Upper lobe of right lung (tissue), 1 donor: Measurements from ENCODE around the gene GLOD4. TPM values are rescaled to one million over a fixed set of nuclear protein-coding genes. Genes with fewer than 3 reads are reported as not detected.
"Not testable (repeated sequence)": the region's sequence is repeated elsewhere in the genome, so short reads cannot be mapped to it uniquely, and the experiment has no call there.

Experiments used
- ATAC-seq: fragments of 200-7000 bp; cut with Tn5 transposase; one replicate; pipeline ENCODE4 v1.9.1; 2020; ENCODE audit warnings: mild to moderate bottlenecking, moderate library complexity
- DNase-seq: peaks from one replicate; pipeline ENCODE4 v3.0.0-alpha.2; 2020
- H3K27ac ChIP-seq: fragments of 200-600 bp; one replicate; pipeline ENCODE4 v1.8.0; 2022
- H3K27me3 ChIP-seq: fragments of 200-600 bp; one replicate; pipeline ENCODE4 v1.8.0; 2022; ENCODE audit warnings: mild to moderate bottlenecking
- H3K36me3 ChIP-seq: fragments of 200-600 bp; one replicate; pipeline ENCODE4 v1.8.0; 2022
- H3K4me1 ChIP-seq: fragments of 200-600 bp; one replicate; pipeline ENCODE4 v1.8.0; 2022
- H3K4me3 ChIP-seq: fragments of 200-600 bp; one replicate; pipeline ENCODE4 v1.8.0; 2022; ENCODE audit warnings: mild to moderate bottlenecking
- H3K9me3 ChIP-seq: fragments of 200-600 bp; one replicate; pipeline ENCODE4 v1.8.0; 2022
- CTCF ChIP-seq: fragments of 200-600 bp; IDR thresholded peaks from one replicate; pipeline ENCODE4 v1.8.0; 2022; ENCODE audit warnings: antibody characterized with exemption
- intact Hi-C: fragments of 100-400 bp; cut with DNase I; formaldehyde crosslinking; loops from one replicate; pipeline ENCODE4 v1.11.0; 2022
- total RNA-seq: library from RNA; stranded (reverse); fragmentation: NEBNext Ultra II Directional; extraction: Animal tissue kit (Norgen Biotek cat#: 25700); gene quantifications from one replicate; pipeline ENCODE4 v1.2.1, GENCODE V29; 2021
- donor health status: DM: no; HTN: yes; CAD: no; lungs with severe emphysema.

GLOD4 gene
- total RNA-seq, 1 donor from 2014 or later, result 55.5 TPM

- DNase-seq (no peak), ATAC-seq (no peak)
- H3K4me1 ChIP-seq, result peaks cover 15% of the 10 kb centered on the region
- H3K27me3 ChIP-seq, result no peaks in the 10 kb centered on the region
- H3K36me3 ChIP-seq, result peaks cover 5% of the 10 kb centered on the region
- TF ChIP-seq CTCF, result no peak
- no peak overlapping the region for H3K27ac ChIP-seq
- H3K9me3 ChIP-seq, result no peaks in the 10 kb centered on the region
- H3K4me3 ChIP-seq, result no peak overlapping the region
- intact Hi-C loops, result no loop called here
These were observed 28.7 kb downstream of the GLOD4 start for GRCh38 chr17:753418-753817.

- peak; percentile 88 for DNase-seq
- H3K4me3 ChIP-seq, result peak overlapping the region; percentile 76
- intact Hi-C loops, result no loop called here
- peaks cover 15% of the 10 kb centered on the region for H3K4me1 ChIP-seq
- no peaks in the 10 kb centered on the region for H3K27me3 ChIP-seq
- peaks cover 4% of the 10 kb centered on the region for H3K36me3 ChIP-seq
- no peak for TF ChIP-seq CTCF
- peak; percentile 75 for ATAC-seq
- H3K27ac ChIP-seq, result peak overlapping the region; percentile 84
- no peaks in the 10 kb centered on the region for H3K9me3 ChIP-seq
These were observed 29.4 kb downstream of the GLOD4 start for GRCh38 chr17:752620-753219.

- TF ChIP-seq CTCF, result peak; percentile 91
- H3K4me1 ChIP-seq, result peaks cover 15% of the 10 kb centered on the region
- DNase-seq (peak; percentile 97), ATAC-seq (peak; percentile 97)
- intact Hi-C loops, result no loop called here
- H3K27ac ChIP-seq, result peak within 1 kb of the TSS; percentile 84
- H3K36me3 ChIP-seq, result peaks cover 10% of the 10 kb centered on the region
- no peaks in the 10 kb centered on the region for H3K27me3 ChIP-seq
- no peaks in the 10 kb centered on the region for H3K9me3 ChIP-seq
- H3K4me3 ChIP-seq, result peak within 1 kb of the TSS; percentile 76
These were observed 30.0 kb downstream of the GLOD4 start, which contains the start of gene GEMIN4 for GRCh38 chr17:752002-752619. Gene GEMIN4 (minus strand): TSS chr17:752264. CDS start chr17:752142, 122 bp downstream.

DNA sequence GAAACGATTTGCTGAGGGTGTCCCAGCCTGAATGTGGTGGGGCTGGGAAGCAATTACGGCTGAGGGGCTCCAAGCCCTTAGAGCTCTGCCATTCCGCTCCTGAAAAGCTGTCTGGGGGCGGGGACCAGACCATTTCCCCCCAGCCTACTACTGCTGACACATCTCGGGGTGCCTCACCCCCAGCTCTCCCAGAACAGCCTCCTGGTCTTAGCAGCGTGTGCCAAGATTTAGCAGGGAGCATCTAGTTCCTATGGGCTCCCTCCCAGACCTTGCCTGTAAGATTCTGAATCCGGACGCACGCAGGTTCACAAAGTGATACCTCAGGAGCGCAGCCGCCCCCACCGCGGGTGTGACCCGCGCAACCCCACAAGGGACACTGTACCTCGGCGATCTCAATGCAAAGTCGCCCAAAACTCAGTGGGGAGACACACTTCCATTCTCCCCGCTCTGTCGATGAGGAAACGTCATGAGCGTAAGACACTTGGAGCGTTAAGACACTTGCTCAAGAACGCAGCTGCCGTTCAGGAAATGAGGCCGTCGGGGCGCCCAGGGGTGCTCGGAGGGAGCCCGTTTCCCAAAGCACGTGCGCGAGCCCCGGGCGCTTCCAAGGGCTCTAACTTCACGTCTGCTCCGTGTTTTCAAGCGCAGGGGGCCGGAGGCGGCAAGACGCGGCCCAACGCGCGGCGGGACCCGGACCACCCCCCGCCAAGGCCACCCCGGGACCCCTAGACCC, 30.6 kb downstream of the GLOD4 start:
- peak overlapping the region; percentile 84 for H3K27ac ChIP-seq
- DNase-seq (peak; percentile 80), ATAC-seq (peak; percentile 40)
- H3K9me3 ChIP-seq, result no peaks in the 10 kb centered on the region
- peaks cover 16% of the 10 kb centered on the region for H3K36me3 ChIP-seq
- H3K27me3 ChIP-seq, result no peaks in the 10 kb centered on the region
- no peak for TF ChIP-seq CTCF
- peak overlapping the region; percentile 76 for H3K4me3 ChIP-seq
- peaks cover 15% of the 10 kb centered on the region for H3K4me1 ChIP-seq
- intact Hi-C loops, result no loop called here

- TF ChIP-seq CTCF, result no peak
- intact Hi-C loops, result no loop called here
- H3K9me3 ChIP-seq, result no peaks in the 10 kb centered on the region
- H3K27me3 ChIP-seq, result no peaks in the 10 kb centered on the region
- H3K36me3 ChIP-seq, result peaks cover 23% of the 10 kb centered on the region
- no peak overlapping the region for H3K4me3 ChIP-seq
- no peak for DNase-seq
- ATAC-seq, result no peak
- peaks cover 15% of the 10 kb centered on the region for H3K4me1 ChIP-seq
- no peak overlapping the region for H3K27ac ChIP-seq
These were observed 31.5 kb downstream of the GLOD4 start for GRCh38 chr17:750431-751037.

GRCh38 chr17:749359-749758, 32.7 kb downstream of the GLOD4 start:
- H3K4me3 ChIP-seq, intact Hi-C loops, H3K27ac ChIP-seq, H3K27me3 ChIP-seq, ATAC-seq, DNase-seq, H3K9me3 ChIP-seq: not testable (repeated sequence)
- H3K36me3 ChIP-seq, result peaks cover 34% of the 10 kb centered on the region
- H3K4me1 ChIP-seq, result peaks cover 15% of the 10 kb centered on the region

DNA sequence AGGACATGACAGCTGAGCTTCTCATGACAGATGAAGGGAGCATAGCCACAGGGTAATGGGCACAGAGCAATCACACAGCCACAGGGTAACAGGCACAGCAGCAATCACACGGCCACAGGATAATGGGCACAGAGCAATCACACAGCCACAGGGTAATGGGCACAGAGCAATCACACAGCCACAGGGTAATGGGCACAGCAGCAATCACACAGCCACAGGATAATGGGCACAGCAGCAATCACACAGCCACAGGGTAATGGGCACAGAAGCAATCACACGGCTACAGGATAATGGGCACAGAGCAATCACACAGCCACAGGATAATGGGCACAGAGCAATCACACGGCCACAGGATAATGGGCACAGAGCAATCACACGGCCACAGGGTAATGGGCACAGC, 33.5 kb downstream of the GLOD4 start:
- H3K9me3 ChIP-seq, H3K27me3 ChIP-seq, H3K27ac ChIP-seq, ATAC-seq, intact Hi-C loops, H3K4me3 ChIP-seq, DNase-seq: not testable (repeated sequence)
- H3K36me3 ChIP-seq, result peaks cover 42% of the 10 kb centered on the region
- H3K4me1 ChIP-seq, result peaks cover 15% of the 10 kb centered on the region
